Esophagus (tissue), 2 donors: ENCODE data around the gene TALDO1. TPM values are rescaled to one million over a fixed set of nuclear protein-coding genes. Genes with fewer than 3 reads are reported as not detected.

ENCODE experiments used
- H3K27ac ChIP-seq, 2 donors: one replicate each; pipeline ENCODE4 v1.5.1; 2013; ENCODE audit warnings: low read depth in 2 of 2, mild to moderate bottlenecking in 2 of 2, inconsistent platforms in 1 of 2, low read length in 1 of 2, moderate library complexity in 1 of 2
- H3K27me3 ChIP-seq, 2 donors: one replicate each; pipeline ENCODE4 v1.6.1; 2013; ENCODE audit warnings: low read length in 2 of 2, control low read depth in 1 of 2, mild to moderate bottlenecking in 1 of 2; ENCODE audit not compliant: insufficient read depth in 2 of 2, control insufficient read depth in 1 of 2
- H3K36me3 ChIP-seq, 2 donors: one replicate each; pipeline ENCODE4 v1.6.1; 2013; ENCODE audit warnings: low read length in 1 of 2; ENCODE audit not compliant: control insufficient read depth in 2 of 2, insufficient read depth in 2 of 2
- H3K4me1 ChIP-seq, 2 donors: one replicate each; pipeline ENCODE4 v1.6.1; 2013; ENCODE audit warnings: low read length in 1 of 2; ENCODE audit not compliant: control insufficient read depth in 2 of 2, insufficient read depth in 2 of 2
- H3K4me3 ChIP-seq, 2 donors: one replicate each; pipeline ENCODE4 v1.5.1; 2013; ENCODE audit warnings: low read length in 2 of 2, mild to moderate bottlenecking in 2 of 2, low read depth in 1 of 2, moderate library complexity in 1 of 2
- H3K9me3 ChIP-seq, 2 donors: one replicate each; pipeline ENCODE4 v1.6.1; 2013; ENCODE audit warnings: mild to moderate bottlenecking in 2 of 2, low read depth in 1 of 2, low read length in 1 of 2, moderate library complexity in 1 of 2; ENCODE audit not compliant: control insufficient read depth in 2 of 2, insufficient read depth in 1 of 2
- WGBS, 2 donors: extraction: QIAGEN DNeasy Blood & Tissue Kit; methylation state at CpG; one replicate each; pipeline ENCODE4 v1.1.7; 2013; 5-methylcytosine and 5-hydroxymethylcytosine counted together
- polyA plus RNA-seq, 2 donors: library from polyadenylated mRNA; stranded (reverse); fragments of 200-250 nt; gene quantifications; one replicate each; pipeline ENCODE4 v1.2.3, GENCODE V29; 2013
- donor health status: healthy with polysubstance abuse.
- donor health status: Bipolar disorder and iron deficiency.

TALDO1 gene
- 100 to 1,000 TPM; 228 to 278 TPM for polyA plus RNA-seq

- Histone ChIP-seq H3K4me3 (peak within 1 kb of the TSS; percentile 80 to 98), H3K27me3 (no peaks in the 10 kb centered on the region), H3K36me3 (peaks cover 0 to 2% of the 10 kb centered on the region in 2 donors), H3K4me1 (peaks cover 0 to 7% of the 10 kb centered on the region in 2 donors), H3K9me3 (no peaks in the 10 kb centered on the region), H3K27ac (peak within 1 kb of the TSS; percentile 94)
- 0% methylated on average over 84 to 112 of the region's 112 CpGs for WGBS, 2 donors
Measured at GRCh38 chr11:747158-748006, at the start of gene TALDO1. Gene TALDO1, plus strand, starts transcription at chr11:747464. Its CDS starts 18 bp downstream, at chr11:747482.

GRCh38 chr11:697811-698311 is 49.4 kb upstream of the TALDO1 start:
- no peaks in the 10 kb centered on the region for H3K27me3 ChIP-seq
- H3K4me3 ChIP-seq, result peak overlapping the region; percentile 12 to 95
- H3K36me3 ChIP-seq, result peaks cover 0 to 18% of the 10 kb centered on the region in 2 donors
- peak overlapping the region; percentile 96 to 100 for H3K27ac ChIP-seq
- H3K9me3 ChIP-seq, result peaks cover 0 to 2% of the 10 kb centered on the region in 2 donors
- 49 to 57% methylated on average over 11 of the region's 11 CpGs for WGBS, 2 donors
- peaks cover 3 to 22% of the 10 kb centered on the region in 2 donors for H3K4me1 ChIP-seq

- Histone ChIP-seq H3K4me1 (peaks cover 5 to 20% of the 10 kb centered on the region in 2 donors), H3K27ac (peak overlapping the region; percentile 96 to 100), H3K4me3 (peak overlapping the region in 1 of 2 donors; percentile 95), H3K9me3 (peaks cover 0 to 2% of the 10 kb centered on the region in 2 donors), H3K36me3 (peaks cover 0 to 18% of the 10 kb centered on the region in 2 donors), H3K27me3 (no peaks in the 10 kb centered on the region)
- WGBS, 2 donors, result 72 to 73% methylated on average over 17 of the region's 17 CpGs
Measured at GRCh38 chr11:698493-699115, 48.7 kb upstream of the TALDO1 start.

GRCh38 chr11:699116-699508 is 48.2 kb upstream of the TALDO1 start:
- WGBS, 2 donors, result 90 to 94% methylated on average over 7 of the region's 7 CpGs
- Histone ChIP-seq H3K4me1 (peaks cover 5 to 18% of the 10 kb centered on the region in 2 donors), H3K4me3 (no peak overlapping the region), H3K27ac (peak overlapping the region in 1 of 2 donors; percentile 52), H3K36me3 (peaks cover 0 to 18% of the 10 kb centered on the region in 2 donors), H3K9me3 (peaks cover 0 to 2% of the 10 kb centered on the region in 2 donors), H3K27me3 (no peaks in the 10 kb centered on the region)

GRCh38 chr11:699753-700152 is 47.5 kb upstream of the TALDO1 start:
- H3K4me3 ChIP-seq, result no peak overlapping the region
- H3K9me3 ChIP-seq, result peaks cover 0 to 2% of the 10 kb centered on the region in 2 donors
- no peaks in the 10 kb centered on the region for H3K27me3 ChIP-seq
- 100% methylated on average over 1 of the region's 1 CpG for whole genome bisulfite sequencing, 2 donors
- peak overlapping the region; percentile 19 to 76 for H3K27ac ChIP-seq
- peaks cover 5 to 22% of the 10 kb centered on the region in 2 donors for H3K4me1 ChIP-seq
- peaks cover 0 to 21% of the 10 kb centered on the region in 2 donors for H3K36me3 ChIP-seq

GRCh38 chr11:701741-702461 is 45.4 kb upstream of the TALDO1 start:
- 92 to 93% methylated on average over 22 of the region's 22 CpGs for WGBS, 2 donors
- peak overlapping the region in 1 of 2 donors; percentile 26 for H3K27ac ChIP-seq
- peaks cover 0 to 2% of the 10 kb centered on the region in 2 donors for H3K9me3 ChIP-seq
- H3K27me3 ChIP-seq, result no peaks in the 10 kb centered on the region
- H3K36me3 ChIP-seq, result peaks cover 0 to 21% of the 10 kb centered on the region in 2 donors
- peaks cover 5 to 30% of the 10 kb centered on the region in 2 donors for H3K4me1 ChIP-seq
- H3K4me3 ChIP-seq, result no peak overlapping the region

GRCh38 chr11:702462-703461 is 44.5 kb upstream of the TALDO1 start:
- no peaks in the 10 kb centered on the region for H3K27me3 ChIP-seq
- 50 to 55% methylated on average over 24 to 26 of the region's 26 CpGs for WGBS, 2 donors
- H3K27ac ChIP-seq, result peak overlapping the region; percentile 69 to 89

GRCh38 chr11:703506-703905 is 43.8 kb upstream of the TALDO1 start:
- H3K27me3 ChIP-seq, result no peaks in the 10 kb centered on the region
- H3K4me1 ChIP-seq, result peaks cover 3 to 31% of the 10 kb centered on the region in 2 donors
- whole genome bisulfite sequencing, 2 donors, result 83 to 88% methylated on average over 9 of the region's 9 CpGs
- H3K36me3 ChIP-seq, result peaks cover 0 to 22% of the 10 kb centered on the region in 2 donors
- H3K27ac ChIP-seq, result peak overlapping the region; percentile 69 to 89
- H3K9me3 ChIP-seq, result peaks cover 0 to 2% of the 10 kb centered on the region in 2 donors
- H3K4me3 ChIP-seq, result no peak overlapping the region

More at GRCh38 chr11:702462-703461, 44.5 kb upstream of the TALDO1 start:
- peaks cover 0 to 2% of the 10 kb centered on the region in 2 donors for H3K9me3 ChIP-seq
- no peak overlapping the region for H3K4me3 ChIP-seq
- peaks cover 3 to 33% of the 10 kb centered on the region in 2 donors for H3K4me1 ChIP-seq
- H3K36me3 ChIP-seq, result peaks cover 0 to 21% of the 10 kb centered on the region in 2 donors
